MM.1S (cell line): ENCODE results near the gene SSC5D.

Experiments
- DNase-seq: peaks from one replicate; pipeline ENCODE4 v3.0.0-alpha.2; 2015
- H2AFZ ChIP-seq: fragments of 300-600 bp; sonication (generic); 2 replicates; pipeline ENCODE4 v1.6.0; 2016; ENCODE audit warnings: antibody characterized with exemption, low read length
- H3F3A ChIP-seq: fragments of 300-600 bp; sonication (generic); 2 replicates; pipeline ENCODE4 v1.6.1; 2016; ENCODE audit warnings: mild to moderate bottlenecking, antibody characterized with exemption, low read length, moderate library complexity, mixed read lengths; ENCODE audit not compliant: insufficient read depth
- H3K27ac ChIP-seq: fragments of 300-600 bp; sonication (generic); 2 replicates; pipeline ENCODE4 v1.5.1; 2016; ENCODE audit warnings: mild to moderate bottlenecking, low read length
- H3K27me3 ChIP-seq: fragments of 300-600 bp; sonication (generic); replicated peaks from 2 replicates; pipeline ENCODE4 v1.6.0; 2016; ENCODE audit warnings: low read length; ENCODE audit not compliant: insufficient read depth
- H3K36me3 ChIP-seq: fragments of 300-600 bp; sonication (generic); replicated peaks from 2 replicates; pipeline ENCODE4 v1.6.1; 2016; ENCODE audit warnings: mild to moderate bottlenecking, low read length, mixed read lengths; ENCODE audit not compliant: insufficient read depth
- H3K4me1 ChIP-seq: fragments of 300-600 bp; sonication (generic); 2 replicates; pipeline ENCODE4 v1.6.1; 2016; ENCODE audit warnings: low read length, mixed read lengths
- H3K4me2 ChIP-seq: fragments of 300-600 bp; sonication (generic); 2 replicates; pipeline ENCODE4 v1.6.0; 2016; ENCODE audit warnings: low read depth, low read length
- H3K4me3 ChIP-seq: fragments of 300-600 bp; sonication (generic); 2 replicates; pipeline ENCODE4 v1.5.1; 2016; ENCODE audit warnings: low read length, mixed read lengths
- H3K79me2 ChIP-seq: fragments of 300-600 bp; sonication (generic); 2 replicates; pipeline ENCODE4 v1.6.1; 2016; ENCODE audit warnings: mixed run types, low read length, mixed read lengths
- H3K9ac ChIP-seq: fragments of 300-600 bp; sonication (generic); 2 replicates; pipeline ENCODE4 v1.6.1; 2016; ENCODE audit warnings: low read length, mixed read lengths
- H3K9me2 ChIP-seq: fragments of 300-600 bp; sonication (generic); replicated peaks from 2 replicates; pipeline ENCODE4 v1.6.1; 2016; ENCODE audit warnings: mild to moderate bottlenecking, low read length, mixed read lengths; ENCODE audit not compliant: insufficient read depth
- H3K9me3 ChIP-seq: fragments of 300-600 bp; sonication (generic); replicated peaks from 2 replicates; pipeline ENCODE4 v1.6.1; 2016; ENCODE audit warnings: mild to moderate bottlenecking, low read length, mixed read lengths; ENCODE audit not compliant: insufficient read depth
- H4K20me1 ChIP-seq: fragments of 300-600 bp; sonication (generic); 2 replicates; pipeline ENCODE4 v1.6.1; 2016; ENCODE audit warnings: mild to moderate bottlenecking, low read length, moderate library complexity, mixed read lengths; ENCODE audit not compliant: insufficient read depth
- EZH2 ChIP-seq: fragments of 300-600 bp; sonication (generic); optimal IDR thresholded peaks from 2 replicates; pipeline ENCODE3; 2017; ENCODE audit warnings: low read depth, mild to moderate bottlenecking, antibody characterized with exemption, low read length, mixed read lengths
- EZH2phosphoT487 ChIP-seq: fragments of 300-600 bp; sonication (generic); IDR thresholded peaks from 2 replicates; pipeline ENCODE4 v1.6.1; 2018; ENCODE audit warnings: antibody characterized with exemption, low read length
- TF ChIP-seq, protein P1 (sequence below): fragments of 300-600 bp; sonication (generic); IDR thresholded peaks from 2 replicates; pipeline ENCODE4 v1.5.1; 2016; ENCODE audit warnings: antibody characterized with exemption, low read length, mixed read lengths

Gene SSC5D

DNA sequence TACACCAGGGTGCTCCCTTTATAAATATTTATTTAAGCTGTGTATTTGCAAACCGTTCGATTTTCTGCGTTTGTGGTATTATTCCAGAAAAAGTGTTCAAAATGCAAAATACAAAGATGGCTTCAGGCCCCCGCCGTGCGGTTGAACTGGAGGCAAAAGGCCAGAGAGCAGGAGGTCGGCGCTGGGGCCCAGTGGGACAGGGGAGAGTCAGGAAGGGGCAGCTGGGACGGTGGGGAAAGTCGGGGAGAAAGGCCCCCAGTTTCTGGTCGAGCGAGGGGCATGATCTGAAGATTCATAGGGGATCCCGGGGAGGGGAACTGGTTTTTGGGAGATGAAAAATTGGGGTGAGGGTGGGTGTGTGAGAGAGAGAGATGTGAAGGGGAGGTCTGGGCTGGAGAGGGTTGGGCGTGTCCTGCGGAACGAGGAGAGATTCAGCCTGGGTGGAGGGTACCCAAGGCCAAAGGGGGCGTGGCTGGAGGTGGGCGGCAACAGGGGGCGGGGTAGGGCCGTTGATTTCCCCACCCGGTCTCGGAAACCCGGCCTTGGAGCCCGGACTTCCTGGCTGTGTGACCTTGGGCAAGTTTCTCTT, 27.5 kb upstream of the SSC5D start:
- TF ChIP-seq, protein P1, sequence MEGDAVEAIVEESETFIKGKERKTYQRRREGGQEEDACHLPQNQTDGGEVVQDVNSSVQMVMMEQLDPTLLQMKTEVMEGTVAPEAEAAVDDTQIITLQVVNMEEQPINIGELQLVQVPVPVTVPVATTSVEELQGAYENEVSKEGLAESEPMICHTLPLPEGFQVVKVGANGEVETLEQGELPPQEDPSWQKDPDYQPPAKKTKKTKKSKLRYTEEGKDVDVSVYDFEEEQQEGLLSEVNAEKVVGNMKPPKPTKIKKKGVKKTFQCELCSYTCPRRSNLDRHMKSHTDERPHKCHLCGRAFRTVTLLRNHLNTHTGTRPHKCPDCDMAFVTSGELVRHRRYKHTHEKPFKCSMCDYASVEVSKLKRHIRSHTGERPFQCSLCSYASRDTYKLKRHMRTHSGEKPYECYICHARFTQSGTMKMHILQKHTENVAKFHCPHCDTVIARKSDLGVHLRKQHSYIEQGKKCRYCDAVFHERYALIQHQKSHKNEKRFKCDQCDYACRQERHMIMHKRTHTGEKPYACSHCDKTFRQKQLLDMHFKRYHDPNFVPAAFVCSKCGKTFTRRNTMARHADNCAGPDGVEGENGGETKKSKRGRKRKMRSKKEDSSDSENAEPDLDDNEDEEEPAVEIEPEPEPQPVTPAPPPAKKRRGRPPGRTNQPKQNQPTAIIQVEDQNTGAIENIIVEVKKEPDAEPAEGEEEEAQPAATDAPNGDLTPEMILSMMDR, result no peak
- TF ChIP-seq EZH2phosphoT487 (no peak), EZH2 (no peak)
- no peak overlapping the region for H3K27ac ChIP-seq
- no peaks in the 10 kb centered on the region for H3K36me3 ChIP-seq
- H3K9me3 ChIP-seq, result no peaks in the 10 kb centered on the region
- H3K4me3 ChIP-seq, result peak overlapping the region; percentile 87
- peak overlapping the region; percentile 94 for H3K4me2 ChIP-seq
- H3K9ac ChIP-seq, result peak overlapping the region; percentile 84
- H2AFZ ChIP-seq, result peak overlapping the region; percentile 84
- no peak for DNase-seq
- 0 out of 2 replicates have a peak, but pooled peaks cover 5% of the 10 kb centered on the region for H3K4me1 ChIP-seq
- no peaks in the 10 kb centered on the region for H4K20me1 ChIP-seq
- H3K79me2 ChIP-seq, result peaks cover 4% of the 10 kb centered on the region; the same call in 1 of the 2 replicates
- H3K9me2 ChIP-seq, result no peaks in the 10 kb centered on the region
- H3K27me3 ChIP-seq, result peaks cover 34% of the 10 kb centered on the region
- H3F3A ChIP-seq, result 0 out of 2 replicates have a peak, but pooled peaks cover 4% of the 10 kb centered on the region

DNA sequence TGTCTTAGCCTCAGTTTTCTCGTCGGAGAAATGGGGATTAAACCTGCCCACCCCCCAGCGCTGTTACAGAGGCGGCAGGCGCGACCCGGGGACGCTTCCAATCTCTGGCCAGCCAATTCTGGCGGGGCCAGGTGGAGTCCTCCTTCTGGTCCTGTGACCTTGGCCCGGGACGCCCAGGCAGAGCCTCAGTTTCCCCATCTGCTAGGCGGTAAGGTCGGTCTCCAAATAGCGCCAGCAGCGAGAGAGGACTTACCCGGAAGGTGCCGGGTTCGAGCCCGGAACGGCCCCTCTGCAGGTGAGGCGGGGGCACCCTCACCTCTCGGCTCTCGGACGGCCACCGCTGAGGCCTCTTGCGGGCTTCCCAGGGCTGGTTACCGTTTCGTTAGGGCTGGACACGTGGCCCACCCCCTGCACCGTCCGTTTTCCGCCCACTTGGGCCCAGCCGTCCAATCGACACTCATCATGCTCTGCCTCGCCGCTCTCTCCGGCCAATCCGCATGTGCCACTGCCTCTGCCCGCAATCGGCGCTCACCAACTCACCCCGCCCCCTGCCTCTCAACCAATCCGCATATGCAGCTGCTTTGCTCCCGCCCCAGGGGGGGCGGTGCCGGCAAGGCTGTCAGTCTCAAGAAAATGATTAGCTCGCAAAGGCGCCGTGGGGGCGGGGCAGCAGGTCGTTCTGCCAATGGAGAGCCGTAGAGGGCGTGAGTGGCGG, 26.8 kb upstream of the SSC5D start, which contains the start of gene ISOC2:
Gene ISOC2, minus strand, starts transcription at position 384 of the 715 bp plus-strand sequence. CDS start 5,156 bp downstream, outside the sequence.
- TF ChIP-seq, protein P1, result no peak
- TF ChIP-seq EZH2 (no peak), EZH2phosphoT487 (no peak)
- H3K9me2 ChIP-seq, result no peaks in the 10 kb centered on the region
- H3K9me3 ChIP-seq, result no peaks in the 10 kb centered on the region
- peaks cover 4% of the 10 kb centered on the region; the same call in 1 of the 2 replicates for H3K79me2 ChIP-seq
- peak within 1 kb of the TSS; percentile 87 for H3K4me3 ChIP-seq
- H3K4me1 ChIP-seq, result 0 out of 2 replicates have a peak, but pooled peaks cover 5% of the 10 kb centered on the region
- DNase-seq, result peak; percentile 100
- peak within 1 kb of the TSS; percentile 97 for H2AFZ ChIP-seq
- H3F3A ChIP-seq, result 0 out of 2 replicates have a peak, but pooled peaks cover 4% of the 10 kb centered on the region
- H3K27ac ChIP-seq, result no peak within 1 kb of the TSS
- H3K27me3 ChIP-seq, result peaks cover 41% of the 10 kb centered on the region
- peak within 1 kb of the TSS; percentile 84 for H3K9ac ChIP-seq
- H4K20me1 ChIP-seq, result no peaks in the 10 kb centered on the region
- peak within 1 kb of the TSS; percentile 97 for H3K4me2 ChIP-seq
- H3K36me3 ChIP-seq, result no peaks in the 10 kb centered on the region

DNA sequence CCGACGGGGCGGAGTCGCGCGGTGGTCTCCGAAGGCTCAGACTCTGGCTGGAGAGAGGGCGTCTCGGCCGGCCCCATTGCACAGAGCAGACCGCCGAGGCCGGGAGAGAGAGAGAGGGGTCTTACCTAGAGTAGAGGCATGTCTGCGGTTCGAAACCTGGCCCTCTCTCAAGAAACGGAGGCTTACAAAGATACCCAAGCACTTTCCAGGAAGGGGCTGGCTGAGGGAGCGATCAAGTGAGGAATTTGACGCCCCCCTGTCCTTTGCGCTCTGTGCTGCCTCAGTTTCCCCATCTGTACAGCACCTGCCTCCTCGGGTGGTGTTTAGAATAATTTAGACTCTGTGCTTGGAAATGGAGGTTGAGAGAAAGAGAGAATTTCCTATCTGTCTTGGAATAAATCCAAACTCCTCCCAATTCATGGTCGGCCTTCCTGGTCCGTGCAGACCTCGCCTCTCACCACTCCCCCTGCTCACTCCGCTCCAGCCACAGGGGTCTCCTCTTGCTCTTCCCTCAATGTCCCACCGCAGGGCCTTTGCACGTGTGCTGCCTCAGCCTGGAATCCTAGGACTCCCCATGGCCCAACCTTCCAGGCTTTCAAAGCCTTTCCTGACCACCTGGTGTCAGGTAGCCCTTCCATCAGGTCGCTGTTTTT, 26.1 kb upstream of the SSC5D start:
- Histone ChIP-seq H3K79me2 (peaks cover 4% of the 10 kb centered on the region; the same call in 1 of the 2 replicates), H3K9me2 (no peaks in the 10 kb centered on the region), H3K9ac (peak overlapping the region; percentile 60; the same call in 1 of the 2 replicates), H3K4me3 (peak overlapping the region; percentile 70), H3K4me1 (0 out of 2 replicates have a peak, but pooled peaks cover 5% of the 10 kb centered on the region), H3K27ac (no peak overlapping the region), H3F3A (0 out of 2 replicates have a peak, but pooled peaks cover 4% of the 10 kb centered on the region), H3K4me2 (peak overlapping the region; percentile 97), H3K27me3 (peaks cover 45% of the 10 kb centered on the region), H4K20me1 (no peaks in the 10 kb centered on the region), H3K36me3 (no peaks in the 10 kb centered on the region), H3K9me3 (no peaks in the 10 kb centered on the region), H2AFZ (peak overlapping the region; percentile 97)
- TF ChIP-seq, protein P1, result no peak
- no peak for TF ChIP-seq EZH2
- TF ChIP-seq EZH2phosphoT487, result no peak
- DNase-seq, result no peak
